DMS114 treated with DMSO at 0.1 percent for 48 hours (cell line): ENCODE data around the gene SSRP1.
"Not testable (repeated sequence)": the region's sequence is repeated elsewhere in the genome, so short reads cannot be mapped to it uniquely, and the experiment has no call there.

ENCODE experiments used
- DNase-seq: peaks from one replicate; lab custom pipeline; 2025; ENCODE audit not compliant: unreplicated experiment; lab: John Stamatoyannopoulos, UW

SSRP1 gene

GRCh38 chr11:57339328-57339727, 3.6 kb upstream of the SSRP1 start:
- DNase-seq: no peak

- DNase-seq: no peak
Measured at GRCh38 chr11:57338142-57338541, 2.5 kb upstream of the SSRP1 start, which contains the start of gene P2RX3. Gene P2RX3 (plus strand): TSS chr11:57338352. CDS start chr11:57338551, 199 bp downstream.

- DNase-seq: not testable (repeated sequence)
Measured at GRCh38 chr11:57336856-57337255, 1.2 kb upstream of the SSRP1 start.

GRCh38 chr11:57336111-57336666, 497 bp upstream of the SSRP1 start:
- DNase-seq: no peak

- DNase-seq: no peak
Measured at GRCh38 chr11:57335023-57335342, 709 bp downstream of the SSRP1 start.

- no peak for DNase-seq
Measured at GRCh38 chr11:57332694-57333440, 2.8 kb downstream of the SSRP1 start.

GRCh38 chr11:57331720-57332119, 4.0 kb downstream of the SSRP1 start:
- no peak for DNase-seq

GRCh38 chr11:57330029-57330428, 5.7 kb downstream of the SSRP1 start:
- no peak for DNase-seq

GRCh38 chr11:57327721-57328120, 8.0 kb downstream of the SSRP1 start:
- DNase-seq: no peak

GRCh38 chr11:57325735-57326048, 10.0 kb downstream of the SSRP1 start:
- no peak for DNase-seq

GRCh38 chr11:57324886-57325734, 10.6 kb downstream of the SSRP1 start, which contains the start of gene TNKS1BP1:
Gene TNKS1BP1 (minus strand): TSS chr11:57324952. CDS start chr11:57321885, 3,067 bp downstream.
- peak; percentile 63 for DNase-seq

- no peak for DNase-seq
Measured at GRCh38 chr11:57324154-57324885, 11.4 kb downstream of the SSRP1 start.

GRCh38 chr11:57323855-57324153, 11.9 kb downstream of the SSRP1 start:
- no peak for DNase-seq

GRCh38 chr11:57323167-57323854, 12.4 kb downstream of the SSRP1 start:
- DNase-seq: no peak

- no peak for DNase-seq
Measured at GRCh38 chr11:57322256-57323166, 13.2 kb downstream of the SSRP1 start.

GRCh38 chr11:57321388-57322255, 14.1 kb downstream of the SSRP1 start:
- DNase-seq: no peak

GRCh38 chr11:57320719-57321387, 14.8 kb downstream of the SSRP1 start:
- no peak for DNase-seq

GRCh38 chr11:57320067-57320718, 15.5 kb downstream of the SSRP1 start:
- no peak for DNase-seq
